NCI-H2196 treated with DMSO at 0.1 percent for 48 hours (cell line): ENCODE measurements around the gene HDAC9.

Experiments used
- DNase-seq: peaks from one replicate; lab custom pipeline; 2025; ENCODE audit not compliant: unreplicated experiment; lab: John Stamatoyannopoulos, UW

HDAC9 gene

GRCh38 chr7:18828260-18828993 is 332.9 kb downstream of the HDAC9 start:
- no peak for DNase-seq

GRCh38 chr7:18828994-18829857 is 333.7 kb downstream of the HDAC9 start:
- no peak for DNase-seq

- no peak for DNase-seq
Measured at GRCh38 chr7:18829858-18830285, 334.3 kb downstream of the HDAC9 start.

- DNase-seq = no peak
Measured at GRCh38 chr7:18831419-18831818, 335.9 kb downstream of the HDAC9 start.

GRCh38 chr7:18831943-18832342 is 336.4 kb downstream of the HDAC9 start:
- DNase-seq = no peak

- no peak for DNase-seq
Measured at GRCh38 chr7:18834577-18834976, 339.0 kb downstream of the HDAC9 start.

GRCh38 chr7:18835001-18835690 is 339.6 kb downstream of the HDAC9 start:
- DNase-seq = no peak

- no peak for DNase-seq
Measured at GRCh38 chr7:18843979-18844378, 348.4 kb downstream of the HDAC9 start.

- DNase-seq = no peak
Measured at GRCh38 chr7:18844735-18845134, 349.2 kb downstream of the HDAC9 start.

GRCh38 chr7:18845700-18846099 is 350.2 kb downstream of the HDAC9 start:
- DNase-seq = no peak

- DNase-seq = no peak
Measured at GRCh38 chr7:18846765-18847215, 351.2 kb downstream of the HDAC9 start.

- DNase-seq = no peak
Measured at GRCh38 chr7:18849130-18849529, 353.6 kb downstream of the HDAC9 start.

- no peak for DNase-seq
Measured at GRCh38 chr7:18855796-18856195, 360.2 kb downstream of the HDAC9 start.

- no peak for DNase-seq
Measured at GRCh38 chr7:18858232-18858631, 362.7 kb downstream of the HDAC9 start.

GRCh38 chr7:18859318-18859717 is 363.8 kb downstream of the HDAC9 start:
- DNase-seq = no peak

GRCh38 chr7:18860221-18860620 is 364.7 kb downstream of the HDAC9 start:
- no peak for DNase-seq

GRCh38 chr7:18861514-18862118 is 366.1 kb downstream of the HDAC9 start:
- no peak for DNase-seq

GRCh38 chr7:18864967-18865366 is 369.4 kb downstream of the HDAC9 start:
- DNase-seq = no peak

- no peak for DNase-seq
Measured at GRCh38 chr7:18866359-18867036, 370.9 kb downstream of the HDAC9 start.

- no peak for DNase-seq
Measured at GRCh38 chr7:18872344-18872743, 376.8 kb downstream of the HDAC9 start.
